ENCODE results near the gene KRT1.
A peak's percentile ranks its signal among the peaks of the same experiment; 100 is the strongest.
"Not testable (repeated sequence)": the region's sequence is repeated elsewhere in the genome, so short reads cannot be mapped to it uniquely, and the experiment has no call there.

KRT1 gene

GRCh38 chr12:52680363-52680762 is at the start of gene KRT1:
Gene KRT1 (minus strand): TSS chr12:52680407. CDS start chr12:52680348, 59 bp downstream.
- no peak for DNase-seq (ENCODE audit: low read depth in 2 of 2)

- DNase-seq (ENCODE audit: low read depth in 2 of 2) = no peak
Observed at GRCh38 chr12:52729147-52729546, 48.9 kb upstream of the KRT1 start.

DNA sequence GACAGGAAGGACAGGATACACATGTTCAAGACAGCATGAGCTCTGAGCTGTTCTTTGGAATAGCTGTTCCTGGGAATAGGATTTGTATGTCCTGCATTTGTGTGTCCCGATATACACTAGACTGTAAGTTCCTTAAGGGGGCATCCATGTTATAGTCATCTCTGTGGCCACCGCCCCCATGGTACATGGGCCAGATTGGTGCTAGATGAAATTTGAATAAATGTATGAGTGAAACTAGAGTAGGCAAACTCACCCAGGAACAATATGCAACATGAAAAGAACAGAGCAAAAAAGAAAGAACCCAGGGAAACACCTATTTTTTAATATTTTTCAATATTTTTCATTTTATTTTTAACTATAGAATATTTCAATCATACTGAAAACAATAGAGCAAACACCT is 48.2 kb upstream of the KRT1 start:
- DNase-seq (ENCODE audit: low read depth in 2 of 2) = no peak

DNA sequence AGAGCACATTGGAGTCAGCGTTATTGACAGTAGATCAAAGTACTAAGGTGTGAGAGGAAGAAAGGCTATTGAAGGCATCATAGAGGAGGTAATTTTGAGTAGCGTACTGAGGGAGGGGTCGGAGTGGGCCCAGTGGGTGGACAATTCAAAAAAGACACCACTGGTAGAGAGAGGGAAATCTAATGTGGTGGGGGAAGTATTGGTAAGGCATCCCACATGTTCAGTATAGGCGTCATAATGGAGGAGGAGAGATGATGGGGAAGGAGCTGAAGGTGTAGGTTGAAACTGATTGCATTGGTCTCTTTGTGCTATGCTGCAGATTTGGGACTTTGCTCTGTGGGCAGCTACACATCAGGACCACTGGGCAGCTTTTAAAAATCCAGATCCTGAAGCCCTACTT is 46.8 kb upstream of the KRT1 start:
- no peak for DNase-seq (ENCODE audit: low read depth in 2 of 2)

GRCh38 chr12:52726451-52726850 is 46.2 kb upstream of the KRT1 start:
- DNase-seq (ENCODE audit: low read depth in 2 of 2) = no peak

DNA sequence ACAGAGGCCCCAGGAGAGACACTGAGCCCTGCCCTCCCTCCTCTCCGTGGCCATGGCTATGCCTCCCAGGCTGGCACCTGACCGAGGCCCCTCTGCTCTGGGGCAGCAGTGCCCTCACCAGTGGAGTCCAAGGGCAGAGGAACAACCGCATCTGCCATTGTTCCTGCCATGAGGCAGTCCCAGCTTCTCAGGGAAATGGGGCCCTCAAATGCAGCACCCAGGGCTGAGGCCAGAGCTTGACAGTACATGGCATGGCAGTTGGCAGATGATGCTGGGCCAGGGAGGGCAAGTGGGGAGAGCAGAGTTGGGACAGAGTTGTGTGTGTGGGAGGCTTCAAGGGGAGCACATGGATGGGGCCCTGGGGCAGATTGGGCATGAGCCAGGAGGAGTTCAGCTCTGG is 44.2 kb upstream of the KRT1 start:
- DNase-seq (ENCODE audit: low read depth in 2 of 2) = no peak

DNA sequence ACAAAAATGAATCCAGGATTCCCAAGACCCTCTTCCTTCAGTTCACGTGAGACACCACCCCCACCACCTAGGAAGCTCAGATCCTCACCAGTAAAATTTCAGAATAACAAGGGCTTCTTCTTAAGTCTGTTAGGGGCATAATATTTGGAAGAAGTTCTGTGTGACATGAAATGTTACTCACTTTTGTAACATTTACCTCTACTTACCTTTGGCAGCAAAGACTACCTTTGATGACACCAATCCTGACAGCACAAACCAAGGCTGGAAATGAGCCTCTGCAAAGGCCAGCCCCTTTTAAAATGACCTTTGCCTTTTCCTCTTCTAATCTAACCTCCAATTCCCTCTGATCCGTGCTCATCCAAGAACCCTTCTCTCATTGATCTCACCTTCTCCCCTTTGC is 42.5 kb upstream of the KRT1 start:
- no peak for DNase-seq (ENCODE audit: low read depth in 2 of 2)

- no peak for DNase-seq (ENCODE audit: low read depth in 2 of 2)
Observed at GRCh38 chr12:52721838-52722470, 41.7 kb upstream of the KRT1 start.

- no peak for DNase-seq (ENCODE audit: low read depth in 2 of 2)
Observed at GRCh38 chr12:52720365-52720886, 40.2 kb upstream of the KRT1 start.

GRCh38 chr12:52716061-52716460 is 35.9 kb upstream of the KRT1 start:
- no peak for DNase-seq (ENCODE audit: low read depth in 2 of 2)

GRCh38 chr12:52715416-52715815 is 35.2 kb upstream of the KRT1 start:
- DNase-seq (ENCODE audit: low read depth in 2 of 2) = no peak

GRCh38 chr12:52714887-52715281 is 34.7 kb upstream of the KRT1 start:
- DNase-seq (ENCODE audit: low read depth in 2 of 2) = no peak

DNA sequence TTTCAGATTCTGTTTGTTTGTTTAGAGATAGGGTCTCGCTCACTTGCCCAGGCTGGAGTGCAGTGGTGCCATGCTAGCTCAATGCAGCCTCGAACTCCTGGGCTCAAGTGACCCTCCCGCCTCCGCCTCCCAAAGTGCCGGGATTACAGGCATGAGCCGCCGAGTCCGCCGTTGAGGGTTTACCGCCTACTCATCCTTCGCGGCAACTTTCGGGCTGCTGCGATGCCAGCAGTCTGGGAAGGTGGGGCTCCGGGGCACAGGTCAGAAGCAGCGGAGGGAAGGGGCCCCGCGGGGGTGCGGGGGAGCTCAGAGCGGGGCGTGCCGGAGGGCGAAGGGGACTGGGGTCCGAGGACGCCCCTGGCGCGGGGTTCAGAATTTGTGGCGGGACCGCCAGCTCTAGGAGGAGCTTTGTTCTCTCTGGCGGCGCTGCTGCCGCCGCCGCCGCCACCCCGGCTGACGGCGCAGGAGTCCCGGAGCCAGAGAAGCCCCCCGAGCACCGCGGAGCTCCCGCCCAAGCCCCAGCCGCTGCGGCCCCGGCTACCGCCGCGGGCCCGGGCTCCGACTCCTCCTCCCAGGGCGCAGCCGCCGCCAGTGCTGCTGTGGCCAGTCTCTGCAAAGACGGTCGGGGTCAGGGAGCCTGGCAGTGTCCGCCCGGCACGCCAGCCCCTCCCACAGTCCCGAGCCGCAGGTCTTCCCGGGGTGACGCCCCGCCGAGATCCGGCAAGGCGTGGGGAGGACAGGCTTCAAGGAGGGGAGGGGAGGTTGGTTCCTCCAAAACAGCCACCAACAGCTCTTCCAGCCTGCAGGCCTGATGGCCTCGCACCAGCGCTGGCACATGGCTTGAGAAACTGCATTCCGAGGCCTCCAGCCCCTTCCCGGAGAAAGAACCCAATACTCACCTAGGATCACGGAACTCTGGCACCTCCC is 34.0 kb upstream of the KRT1 start:
- DNase-seq (ENCODE audit: low read depth in 2 of 2) = peak in 1 of 2 donors; percentile 5

GRCh38 chr12:52712122-52712521 is 31.9 kb upstream of the KRT1 start:
- not testable (repeated sequence) for DNase-seq (ENCODE audit: low read depth in 2 of 2)

DNA sequence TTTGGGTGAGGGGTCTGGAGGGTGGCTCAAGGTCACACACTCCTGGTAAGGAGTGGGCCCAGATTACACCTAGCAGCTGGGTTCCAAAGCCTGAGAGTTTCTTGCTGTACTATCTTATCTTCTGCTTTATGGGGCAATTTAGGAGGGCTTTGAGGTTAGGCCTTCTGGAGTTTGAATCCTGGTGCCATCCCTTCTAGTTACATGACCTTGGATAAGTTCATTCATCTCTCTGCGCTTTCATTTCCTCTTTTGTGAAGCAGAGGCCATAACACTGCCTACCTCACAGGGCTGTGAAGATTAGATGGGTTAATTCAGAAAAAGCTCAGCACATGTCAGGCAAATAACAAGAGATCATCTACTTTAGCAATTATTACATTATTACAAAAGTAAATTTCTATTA is 30.5 kb upstream of the KRT1 start:
- DNase-seq (ENCODE audit: low read depth in 2 of 2) = no peak

GRCh38 chr12:52708010-52708409 is 27.8 kb upstream of the KRT1 start:
- DNase-seq (ENCODE audit: low read depth in 2 of 2) = no peak

GRCh38 chr12:52704464-52704863 is 24.3 kb upstream of the KRT1 start:
- DNase-seq (ENCODE audit: low read depth in 2 of 2) = no peak

- no peak for DNase-seq (ENCODE audit: low read depth in 2 of 2)
Observed at GRCh38 chr12:52703878-52704277, 23.7 kb upstream of the KRT1 start.

DNA sequence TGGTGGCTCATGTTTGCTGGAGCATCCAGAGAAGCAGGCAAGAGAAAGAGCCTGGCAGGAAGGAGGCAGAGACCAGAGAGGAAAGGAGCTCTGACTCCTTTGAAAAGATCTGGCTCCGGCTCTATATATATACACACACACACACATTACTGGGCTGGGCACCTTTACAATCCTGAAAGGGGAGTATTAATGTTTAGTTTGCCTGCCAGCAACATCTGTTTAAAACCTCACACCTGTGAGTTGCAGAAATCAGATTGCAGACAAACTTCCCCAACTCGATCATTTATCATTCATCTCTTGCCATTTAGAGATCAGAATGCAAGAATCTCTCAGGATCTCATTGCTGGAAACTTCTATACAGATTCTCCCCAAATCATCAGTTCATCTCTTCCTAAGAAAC is 23.2 kb upstream of the KRT1 start, which contains the start of gene KRT77:
TSS of gene KRT77 (minus strand) at position 101 of the 400 bp plus-strand sequence. CDS start at position 11, 90 bp downstream.
- DNase-seq (ENCODE audit: low read depth in 2 of 2) = no peak

DNA sequence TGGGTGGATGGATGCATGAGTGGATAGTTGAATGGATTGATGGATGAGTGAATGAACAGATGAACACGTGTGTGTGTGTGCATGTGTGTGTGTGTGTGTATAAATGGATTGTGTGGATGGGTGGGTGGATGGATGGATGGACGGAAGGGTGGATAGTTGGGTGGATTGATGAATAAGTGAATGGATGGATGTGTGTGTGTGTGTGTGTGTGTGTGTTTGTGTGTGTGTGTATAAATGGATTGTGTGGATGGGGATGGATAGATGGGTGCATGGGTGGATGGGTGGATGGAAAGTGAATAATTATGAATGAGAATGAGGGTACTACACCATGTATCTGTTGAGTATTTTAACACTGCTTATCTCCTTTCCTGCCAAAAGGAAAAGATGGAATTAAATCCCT is 22.1 kb upstream of the KRT1 start:
- DNase-seq (ENCODE audit: low read depth in 2 of 2) = no peak

DNA sequence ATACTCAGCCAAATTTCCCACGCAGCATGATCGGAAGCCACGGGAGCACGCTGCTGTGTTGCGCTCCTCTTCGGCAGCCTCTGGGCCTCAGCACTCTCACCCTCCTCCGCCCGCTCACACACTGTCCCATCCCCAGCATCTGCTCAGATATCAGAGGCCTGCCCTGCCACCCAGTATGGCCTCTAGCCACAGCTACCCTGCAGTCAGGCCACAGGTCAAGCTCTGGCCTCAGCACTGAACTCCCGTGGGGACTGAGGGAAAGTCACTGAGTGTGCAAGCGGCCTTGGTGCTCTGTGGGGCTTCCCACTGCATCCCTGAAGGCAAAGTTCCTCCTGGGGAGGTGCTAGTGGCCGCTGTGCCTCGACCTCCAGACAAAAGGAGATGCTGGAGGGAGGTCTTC is 21.1 kb upstream of the KRT1 start:
- no peak for DNase-seq (ENCODE audit: low read depth in 2 of 2)

DNA sequence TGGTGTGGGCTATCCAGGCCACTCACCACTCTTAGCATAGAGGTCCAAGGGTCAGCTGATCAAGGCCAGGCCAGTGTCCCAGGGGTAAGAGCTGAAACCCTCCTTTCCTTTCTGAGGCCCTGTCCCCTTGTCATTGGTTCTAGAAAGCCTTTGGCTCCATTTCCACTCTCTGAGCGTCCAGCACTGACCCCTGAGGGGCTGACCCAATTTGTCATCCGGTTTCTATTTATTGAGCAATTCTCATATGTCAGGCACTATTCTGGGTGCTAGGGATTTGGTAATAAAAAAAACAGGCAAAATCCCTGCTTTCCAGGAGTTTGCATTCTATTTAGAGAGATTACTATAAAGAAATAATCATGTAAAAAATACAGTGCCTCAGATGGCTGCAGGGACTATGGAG is 19.8 kb upstream of the KRT1 start:
- DNase-seq (ENCODE audit: low read depth in 2 of 2) = no peak

GRCh38 chr12:52699373-52699772 is 19.2 kb upstream of the KRT1 start:
- DNase-seq (ENCODE audit: low read depth in 2 of 2) = no peak
